Caco-2 (cell line): ENCODE measurements around the gene WDR41. TPM values are rescaled to one million over a fixed set of nuclear protein-coding genes. Genes with fewer than 3 reads are reported as not detected.

Experiments
- BruUV-seq: library from RNA; stranded (reverse); fragments of 400-500 nt; replicated peaks from 2 replicates; lab custom pipeline; 2021; lab: Mats Ljungman, UMichigan
- CTCF ChIA-PET: fragments of 300-600 bp; sonication (Branson Sonifier 250); formaldehyde crosslinking; loops from one replicate; lab custom pipeline; 2022; ENCODE audit warnings: antibody characterized with exemption; lab: Charles Lee
- POLR2A ChIA-PET: fragments of 300-600 bp; sonication (Branson Sonifier 250); formaldehyde crosslinking; loops from one replicate; lab custom pipeline; 2022; ENCODE audit warnings: antibody characterized with exemption; lab: Charles Lee
- DNase-seq, 2 experiments: peaks; one replicate each; pipeline versions ENCODE4 v3.0.0 to v3.0.0-alpha.2; 2020 to 2022
- H3K27me3 ChIP-seq: replicated peaks from 2 replicates; pipeline ENCODE4 v1.6.0; 2011; ENCODE audit warnings: low read length; ENCODE audit not compliant: control insufficient read depth, insufficient read depth
- H3K36me3 ChIP-seq: 2 replicates; pipeline ENCODE4 v1.5.1; 2011; ENCODE audit warnings: low read length; ENCODE audit not compliant: control insufficient read depth, insufficient read depth
- H3K4me1 ChIP-seq: fragments of 250-450 bp; sonication (Bioruptor Pico); 2 replicates; pipeline ENCODE4 v1.5.1; 2020; ENCODE audit warnings: mild to moderate bottlenecking
- H3K4me3 ChIP-seq: 2 replicates; pipeline ENCODE4 v1.5.1; 2011; ENCODE audit warnings: low read depth, mild to moderate bottlenecking, control low read depth, low read length
- H3K9me3 ChIP-seq: fragments of 250-450 bp; sonication (Bioruptor Pico); 2 replicates; pipeline ENCODE4 v1.5.1; 2020; ENCODE audit warnings: mild to moderate bottlenecking, moderate library complexity
- H3K27ac Mint-ChIP-seq: one replicate; pipeline ENCODE4 v1.8.0; 2022; ENCODE audit warnings: mixed read lengths; ENCODE audit not compliant: unreplicated experiment
- H3K27me3 Mint-ChIP-seq: one replicate; pipeline ENCODE4 v1.8.0; 2022; ENCODE audit warnings: mixed read lengths; ENCODE audit not compliant: insufficient read depth, unreplicated experiment
- H3K36me3 Mint-ChIP-seq: one replicate; pipeline ENCODE4 v1.8.0; 2022; ENCODE audit warnings: mild to moderate bottlenecking, mixed read lengths; ENCODE audit not compliant: insufficient read depth, unreplicated experiment
- H3K4me1 Mint-ChIP-seq: one replicate; pipeline ENCODE4 v1.8.0; 2022; ENCODE audit warnings: low read depth, mixed read lengths; ENCODE audit not compliant: unreplicated experiment
- H3K4me3 Mint-ChIP-seq: one replicate; pipeline ENCODE4 v1.8.0; 2022; ENCODE audit warnings: mild to moderate bottlenecking, moderate library complexity, mixed read lengths; ENCODE audit not compliant: unreplicated experiment
- H3K9me3 Mint-ChIP-seq: one replicate; pipeline ENCODE4 v1.8.0; 2022; ENCODE audit warnings: mixed read lengths; ENCODE audit not compliant: unreplicated experiment
- intact Hi-C: fragments of 100-400 bp; cut with micrococcal nuclease; formaldehyde crosslinking; loops from one replicate; pipeline ENCODE4 v1.10.0; 2022; ENCODE audit not compliant: unreplicated experiment
- total RNA-seq: library from RNA; stranded (reverse); gene quantifications from 2 replicates; pipeline ENCODE4 v1.2.3, GENCODE V29; 2022
- TF ChIP-seq, protein P1 (sequence below), 2 experiments: fragments of 200-600 bp in 1 of 2; IDR thresholded peaks; 1 replicate in 1 of 2; 2 replicates in 1 of 2; pipeline versions ENCODE4 v1.5.1 to v1.8.0; 2011 to 2022; ENCODE audit warnings: antibody characterized with exemption in 1 of 2, control low read depth in 1 of 2, inconsistent platforms in 1 of 2, low read depth in 1 of 2, low read length in 1 of 2, mild to moderate bottlenecking in 1 of 2, moderate library complexity in 1 of 2; ENCODE audit not compliant: insufficient read depth in 1 of 2, severe bottlenecking in 1 of 2, unreplicated experiment in 1 of 2

Gene WDR41
- total RNA-seq, 1 experiment from 2014 or later: 64.1 TPM

DNA sequence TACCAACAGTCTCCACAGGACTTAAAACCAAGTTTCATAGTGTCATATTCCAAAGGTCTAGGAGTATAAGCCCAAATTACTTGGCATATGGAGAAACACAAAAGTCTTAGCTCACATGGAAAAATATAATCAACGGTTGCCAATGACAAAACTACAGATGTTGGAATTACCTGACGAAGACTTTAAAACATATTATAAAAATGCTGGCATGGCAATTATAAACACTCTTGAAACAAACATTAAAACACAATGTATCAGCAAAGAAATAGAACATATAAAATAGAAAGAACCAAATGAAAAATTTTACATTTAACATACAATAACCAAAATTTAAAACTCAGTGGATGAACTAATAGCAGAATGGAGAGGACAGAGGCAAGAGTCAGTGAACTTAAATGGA lies 7.9 kb upstream of the WDR41 start:
- TF ChIP-seq, protein P1, sequence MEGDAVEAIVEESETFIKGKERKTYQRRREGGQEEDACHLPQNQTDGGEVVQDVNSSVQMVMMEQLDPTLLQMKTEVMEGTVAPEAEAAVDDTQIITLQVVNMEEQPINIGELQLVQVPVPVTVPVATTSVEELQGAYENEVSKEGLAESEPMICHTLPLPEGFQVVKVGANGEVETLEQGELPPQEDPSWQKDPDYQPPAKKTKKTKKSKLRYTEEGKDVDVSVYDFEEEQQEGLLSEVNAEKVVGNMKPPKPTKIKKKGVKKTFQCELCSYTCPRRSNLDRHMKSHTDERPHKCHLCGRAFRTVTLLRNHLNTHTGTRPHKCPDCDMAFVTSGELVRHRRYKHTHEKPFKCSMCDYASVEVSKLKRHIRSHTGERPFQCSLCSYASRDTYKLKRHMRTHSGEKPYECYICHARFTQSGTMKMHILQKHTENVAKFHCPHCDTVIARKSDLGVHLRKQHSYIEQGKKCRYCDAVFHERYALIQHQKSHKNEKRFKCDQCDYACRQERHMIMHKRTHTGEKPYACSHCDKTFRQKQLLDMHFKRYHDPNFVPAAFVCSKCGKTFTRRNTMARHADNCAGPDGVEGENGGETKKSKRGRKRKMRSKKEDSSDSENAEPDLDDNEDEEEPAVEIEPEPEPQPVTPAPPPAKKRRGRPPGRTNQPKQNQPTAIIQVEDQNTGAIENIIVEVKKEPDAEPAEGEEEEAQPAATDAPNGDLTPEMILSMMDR (IDR thresholded peaks at IDR 0.05; ENCODE audit: insufficient read depth in 1 of 2, low read depth in 1 of 2, low read length in 1 of 2, severe bottlenecking in 1 of 2, unreplicated experiment in 1 of 2): no peak
- BruUV-seq: no TSS peak
- Mint-ChIP-seq H3K4me3 (no peak overlapping the region), H3K36me3 (no peaks in the 10 kb centered on the region), H3K4me1 (no peaks in the 10 kb centered on the region), H3K27ac (no peak overlapping the region), H3K9me3 (peaks cover 30% of the 10 kb centered on the region), H3K27me3 (peaks cover 27% of the 10 kb centered on the region)
- POLR2A ChIA-PET: no interaction called here
- intact Hi-C loops: no loop called here
- Histone ChIP-seq H3K27me3 (no peaks in the 10 kb centered on the region), H3K9me3 (peaks cover 7% of the 10 kb centered on the region; the same call in 1 of the 2 replicates), H3K36me3 (no peaks in the 10 kb centered on the region), H3K4me3 (no peak overlapping the region), H3K4me1 (no peaks in the 10 kb centered on the region)
- CTCF ChIA-PET: no interaction called here
- DNase-seq: no peak

DNA sequence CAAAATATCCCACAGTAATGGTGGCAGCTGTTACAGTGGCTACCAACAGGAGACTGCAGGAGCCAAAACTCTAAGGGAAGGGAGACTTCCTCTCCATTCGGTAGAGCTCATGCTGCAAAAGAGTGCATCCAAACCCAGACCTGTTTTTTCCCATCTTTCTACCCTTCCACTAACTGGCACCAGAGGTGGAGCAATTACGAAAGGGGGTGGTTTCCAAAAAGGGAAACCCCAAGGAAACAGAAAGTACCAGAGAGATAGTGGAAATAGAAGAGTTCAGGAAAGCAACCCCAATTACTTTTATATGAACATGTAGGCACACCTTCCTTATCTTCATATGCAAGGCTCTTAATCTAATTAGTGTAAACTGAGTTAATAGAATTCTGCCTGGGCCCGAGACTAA lies 7.3 kb upstream of the WDR41 start:
- no peaks in the 10 kb centered on the region for H3K4me1 Mint-ChIP-seq
- no TSS peak for BruUV-seq
- TF ChIP-seq, protein P1 (IDR thresholded peaks at IDR 0.05; ENCODE audit: insufficient read depth in 1 of 2, low read depth in 1 of 2, low read length in 1 of 2, severe bottlenecking in 1 of 2, unreplicated experiment in 1 of 2): no peak
- CTCF ChIA-PET: no interaction called here
- no peaks in the 10 kb centered on the region for H3K27me3 ChIP-seq
- peaks cover 30% of the 10 kb centered on the region for H3K9me3 Mint-ChIP-seq
- H3K36me3 ChIP-seq: no peaks in the 10 kb centered on the region
- H3K27me3 Mint-ChIP-seq: peaks cover 29% of the 10 kb centered on the region
- POLR2A ChIA-PET: no interaction called here
- intact Hi-C loops: no loop called here
- H3K36me3 Mint-ChIP-seq: no peaks in the 10 kb centered on the region
- H3K4me3 Mint-ChIP-seq: no peak overlapping the region
- H3K9me3 ChIP-seq: peaks cover 7% of the 10 kb centered on the region; the same call in 1 of the 2 replicates
- H3K27ac Mint-ChIP-seq: no peak overlapping the region
- H3K4me1 ChIP-seq: no peaks in the 10 kb centered on the region
- H3K4me3 ChIP-seq: no peak overlapping the region
- DNase-seq: no peak

DNA sequence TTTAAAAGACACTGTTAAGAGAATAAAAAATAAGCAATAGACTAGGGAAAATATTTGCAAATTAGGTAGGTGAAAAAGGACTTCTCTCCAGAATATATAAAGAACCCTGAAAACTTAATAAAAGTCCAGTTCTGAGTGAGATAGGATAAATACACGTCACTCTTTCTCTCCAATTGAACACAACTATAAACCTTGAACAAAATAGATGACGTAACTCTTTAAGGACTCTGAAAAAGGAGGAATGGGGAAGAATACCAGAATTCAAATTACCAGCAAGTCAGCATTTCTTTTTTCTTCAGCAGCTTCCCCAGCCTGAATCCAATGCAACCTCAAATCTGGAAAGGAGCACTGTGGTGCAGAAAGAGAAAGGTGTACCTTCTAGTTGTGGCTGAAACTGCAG lies 6.8 kb upstream of the WDR41 start:
- Mint-ChIP-seq H3K4me3 (no peak overlapping the region), H3K4me1 (no peaks in the 10 kb centered on the region), H3K27me3 (peaks cover 29% of the 10 kb centered on the region), H3K36me3 (no peaks in the 10 kb centered on the region), H3K9me3 (peaks cover 28% of the 10 kb centered on the region), H3K27ac (no peak overlapping the region)
- TF ChIP-seq, protein P1 (IDR thresholded peaks at IDR 0.05; ENCODE audit: insufficient read depth in 1 of 2, low read depth in 1 of 2, low read length in 1 of 2, severe bottlenecking in 1 of 2, unreplicated experiment in 1 of 2): no peak
- CTCF ChIA-PET: no interaction called here
- Histone ChIP-seq H3K4me3 (no peak overlapping the region), H3K27me3 (no peaks in the 10 kb centered on the region), H3K36me3 (no peaks in the 10 kb centered on the region), H3K9me3 (peaks cover 7% of the 10 kb centered on the region; the same call in 1 of the 2 replicates), H3K4me1 (no peaks in the 10 kb centered on the region)
- no TSS peak for BruUV-seq
- intact Hi-C loops: no loop called here
- no peak for DNase-seq
- POLR2A ChIA-PET: no interaction called here
